Loucy (cell line): ENCODE measurements around the gene TRPV4.

ENCODE experiments used
- H2AFZ ChIP-seq: fragments of 200-600 bp; sonication (generic); 2 replicates; pipeline ENCODE4 v1.6.0; 2016; ENCODE audit warnings: antibody characterized with exemption, mild to moderate bottlenecking, low read length, moderate library complexity
- H3F3A ChIP-seq: fragments of 200-600 bp; 2 replicates; pipeline ENCODE4 v1.6.0; 2016; ENCODE audit warnings: antibody characterized with exemption, low read depth, mild to moderate bottlenecking
- H3K27me3 ChIP-seq: fragments of 200-600 bp; sonication (generic); 2 replicates; pipeline ENCODE4 v1.6.1; 2014; ENCODE audit warnings: low read length, mild to moderate bottlenecking; ENCODE audit not compliant: insufficient read depth, poor library complexity, severe bottlenecking
- H3K36me3 ChIP-seq: fragments of 200-600 bp; sonication (generic); 2 replicates; pipeline ENCODE4 v1.6.1; 2016; ENCODE audit warnings: low read length; ENCODE audit not compliant: insufficient read depth
- H3K4me1 ChIP-seq: fragments of 200-600 bp; sonication (generic); 2 replicates; pipeline ENCODE4 v1.5.1; 2014; ENCODE audit warnings: low read length, mild to moderate bottlenecking; ENCODE audit not compliant: insufficient read depth, poor library complexity, severe bottlenecking
- H3K4me2 ChIP-seq: fragments of 200-600 bp; sonication (generic); 2 replicates; pipeline ENCODE4 v1.6.0; 2014; ENCODE audit warnings: antibody characterized with exemption, low read length, low read depth, mild to moderate bottlenecking; ENCODE audit not compliant: poor library complexity, severe bottlenecking
- H3K4me3 ChIP-seq: fragments of 200-600 bp; sonication (generic); 2 replicates; pipeline ENCODE4 v1.5.1; 2014; ENCODE audit warnings: low read length, mild to moderate bottlenecking, mixed read lengths; ENCODE audit not compliant: poor library complexity, severe bottlenecking
- H3K79me2 ChIP-seq: fragments of 200-600 bp; sonication (generic); 2 replicates; pipeline ENCODE4 v1.6.1; 2014; ENCODE audit warnings: low read length; ENCODE audit not compliant: insufficient read depth
- H3K9ac ChIP-seq: fragments of 200-600 bp; sonication (generic); 2 replicates; pipeline ENCODE4 v1.6.0; 2014; ENCODE audit warnings: mild to moderate bottlenecking, low read depth, low read length, moderate library complexity; ENCODE audit not compliant: poor library complexity, severe bottlenecking
- H3K9me2 ChIP-seq: fragments of 200-600 bp; sonication (generic); replicated peaks from 2 replicates; pipeline ENCODE4 v1.6.1; 2016; ENCODE audit warnings: low read depth, low read length, mixed read lengths
- H3K9me3 ChIP-seq: fragments of 200-600 bp; sonication (generic); 2 replicates; pipeline ENCODE4 v1.6.1; 2014; ENCODE audit warnings: mild to moderate bottlenecking, antibody characterized with exemption, low read length, low read depth; ENCODE audit not compliant: insufficient read depth
- H4K20me1 ChIP-seq: fragments of 200-600 bp; sonication (generic); 2 replicates; pipeline ENCODE4 v1.6.0; 2014; ENCODE audit warnings: antibody characterized with exemption, low read length, mild to moderate bottlenecking; ENCODE audit not compliant: insufficient read depth, poor library complexity, severe bottlenecking
- CTCF ChIP-seq: fragments of 200-600 bp; sonication (generic); conservative IDR thresholded peaks from 2 replicates; pipeline ENCODE4 v1.5.1; 2014; ENCODE audit warnings: mild to moderate bottlenecking, antibody characterized with exemption, low read length
- EZH2phosphoT487 ChIP-seq: fragments of 200-600 bp; IDR thresholded peaks from 2 replicates; pipeline ENCODE4 v1.6.1; 2018; ENCODE audit warnings: antibody characterized with exemption, mild to moderate bottlenecking, moderate library complexity, borderline replicate concordance

The TRPV4 gene

GRCh38 chr12:109860977-109861376 lies 27.8 kb upstream of the TRPV4 start:
- H3K27me3 ChIP-seq = no peaks in the 10 kb centered on the region
- peaks cover 15% of the 10 kb centered on the region; the same call in 1 of the 2 replicates for H3K36me3 ChIP-seq

GRCh38 chr12:109858764-109859163 lies 25.6 kb upstream of the TRPV4 start:
- Histone ChIP-seq H3K27me3 (no peaks in the 10 kb centered on the region), H3K9me3 (no peaks in the 10 kb centered on the region), H3K4me1 (no peaks in the 10 kb centered on the region), H4K20me1 (no peaks in the 10 kb centered on the region), H3K36me3 (peaks cover 32% of the 10 kb centered on the region; the same call in 1 of the 2 replicates), H3K9ac (no peak overlapping the region), H3F3A (no peaks in the 10 kb centered on the region), H3K4me2 (no peak overlapping the region), H2AFZ (no peak overlapping the region), H3K9me2 (no peaks in the 10 kb centered on the region), H3K79me2 (no peaks in the 10 kb centered on the region), H3K4me3 (no peak overlapping the region)
- TF ChIP-seq EZH2phosphoT487 = no peak
- TF ChIP-seq CTCF = no peak

More at GRCh38 chr12:109860977-109861376, 27.8 kb upstream of the TRPV4 start:
- Histone ChIP-seq H3K4me1 (no peaks in the 10 kb centered on the region), H2AFZ (no peak overlapping the region), H3K9me3 (no peaks in the 10 kb centered on the region), H4K20me1 (no peaks in the 10 kb centered on the region), H3K4me2 (no peak overlapping the region), H3K4me3 (no peak overlapping the region), H3K9me2 (no peaks in the 10 kb centered on the region), H3F3A (no peaks in the 10 kb centered on the region), H3K9ac (no peak overlapping the region), H3K79me2 (no peaks in the 10 kb centered on the region)
- no peak for TF ChIP-seq CTCF
- TF ChIP-seq EZH2phosphoT487 = no peak

GRCh38 chr12:109857715-109858114 lies 24.5 kb upstream of the TRPV4 start:
- no peak overlapping the region for H3K4me2 ChIP-seq
- H3K9ac ChIP-seq = no peak overlapping the region
- H3K9me2 ChIP-seq = no peaks in the 10 kb centered on the region
- H3K36me3 ChIP-seq = peaks cover 32% of the 10 kb centered on the region; the same call in 1 of the 2 replicates
- no peaks in the 10 kb centered on the region for H3K27me3 ChIP-seq
- H3K9me3 ChIP-seq = no peaks in the 10 kb centered on the region
- TF ChIP-seq EZH2phosphoT487 (no peak), CTCF (no peak)
- no peak overlapping the region for H2AFZ ChIP-seq
- no peaks in the 10 kb centered on the region for H3K79me2 ChIP-seq
- H3K4me3 ChIP-seq = no peak overlapping the region
- H4K20me1 ChIP-seq = no peaks in the 10 kb centered on the region
- no peaks in the 10 kb centered on the region for H3K4me1 ChIP-seq
- H3F3A ChIP-seq = no peaks in the 10 kb centered on the region
